ENCODE data around the gene TICRR.

TICRR gene

DNA sequence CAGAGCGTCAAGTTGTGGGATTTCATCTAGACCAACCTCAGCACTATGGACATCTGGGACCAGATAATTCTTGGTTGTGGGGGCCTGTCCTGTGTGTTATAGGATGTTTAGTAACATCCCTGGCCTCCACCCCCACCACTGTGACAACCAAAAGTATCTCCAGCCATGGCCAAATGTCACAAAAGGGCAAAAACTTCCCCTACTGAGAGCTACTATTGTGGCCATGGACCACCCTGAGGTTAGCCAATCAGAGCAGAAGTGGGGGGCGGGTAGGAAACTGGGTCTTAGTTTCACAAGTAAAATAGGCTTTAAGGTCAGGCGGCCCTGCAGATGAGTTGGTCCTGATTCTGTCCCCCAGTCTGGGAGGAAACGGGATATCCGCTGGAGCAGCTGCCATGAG lies 54.6 kb downstream of the TICRR start:
- TF ChIP-seq EP300 (IDR thresholded peaks at IDR 0.05; ENCODE audit: borderline replicate concordance) (no peak), ZBTB7A (IDR thresholded peaks at IDR 0.05; ENCODE audit: low read depth) (no peak), CREB1 (IDR thresholded peaks at IDR 0.05; ENCODE audit: low read depth) (no peak), FOXM1 (IDR thresholded peaks at IDR 0.05; ENCODE audit: borderline replicate concordance, low read depth) (no peak), TEAD4 (IDR thresholded peaks at IDR 0.05) (no peak), TAF1 (IDR thresholded peaks at IDR 0.05; ENCODE audit: low read depth) (no peak), EGR1 (IDR thresholded peaks at IDR 0.05) (no peak), YY1 (IDR thresholded peaks at IDR 0.05; ENCODE audit: low read depth) (no peak), RAD21 (IDR thresholded peaks at IDR 0.05; ENCODE audit: low read depth) (no peak)
- TF ChIP-seq, protein P1, sequence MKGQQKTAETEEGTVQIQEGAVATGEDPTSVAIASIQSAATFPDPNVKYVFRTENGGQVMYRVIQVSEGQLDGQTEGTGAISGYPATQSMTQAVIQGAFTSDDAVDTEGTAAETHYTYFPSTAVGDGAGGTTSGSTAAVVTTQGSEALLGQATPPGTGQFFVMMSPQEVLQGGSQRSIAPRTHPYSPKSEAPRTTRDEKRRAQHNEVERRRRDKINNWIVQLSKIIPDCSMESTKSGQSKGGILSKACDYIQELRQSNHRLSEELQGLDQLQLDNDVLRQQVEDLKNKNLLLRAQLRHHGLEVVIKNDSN (IDR thresholded peaks at IDR 0.05): no peak
- TF ChIP-seq, protein P2, sequence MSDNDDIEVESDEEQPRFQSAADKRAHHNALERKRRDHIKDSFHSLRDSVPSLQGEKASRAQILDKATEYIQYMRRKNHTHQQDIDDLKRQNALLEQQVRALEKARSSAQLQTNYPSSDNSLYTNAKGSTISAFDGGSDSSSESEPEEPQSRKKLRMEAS (IDR thresholded peaks at IDR 0.05): no peak

DNA sequence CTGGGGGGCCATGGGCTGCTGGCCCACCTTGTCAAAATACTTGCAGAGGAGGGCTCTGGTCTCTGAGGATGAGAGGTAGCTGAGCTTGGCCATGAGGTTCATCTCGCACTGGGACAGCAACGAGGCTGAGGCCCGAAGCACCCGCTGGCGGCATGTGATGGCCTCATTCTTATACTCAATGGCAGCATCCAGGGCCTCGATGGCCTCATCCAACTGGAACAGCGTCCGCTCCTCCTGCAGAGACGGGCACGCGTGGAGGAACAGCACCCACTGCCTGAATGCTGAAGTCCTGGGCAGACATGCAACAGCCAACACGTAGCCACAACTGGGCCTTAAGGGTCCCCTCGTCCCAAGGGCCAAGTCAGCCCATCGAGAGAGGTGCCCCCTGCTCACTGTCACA lies 55.0 kb downstream of the TICRR start:
- TF ChIP-seq TAF1 (IDR thresholded peaks at IDR 0.05; ENCODE audit: low read depth): no peak
- no peak for TF ChIP-seq CEBPB (IDR thresholded peaks at IDR 0.05)
- TF ChIP-seq NFIC (IDR thresholded peaks at IDR 0.05): no peak
- no peak for TF ChIP-seq EP300 (IDR thresholded peaks at IDR 0.05; ENCODE audit: borderline replicate concordance)
- no peak for TF ChIP-seq RAD21 (IDR thresholded peaks at IDR 0.05; ENCODE audit: low read depth)
- TF ChIP-seq, protein P2 (IDR thresholded peaks at IDR 0.05): no peak
- no peak for TF ChIP-seq YY1 (IDR thresholded peaks at IDR 0.05; ENCODE audit: low read depth)
- TF ChIP-seq CREB1 (IDR thresholded peaks at IDR 0.05; ENCODE audit: low read depth): no peak
- TF ChIP-seq, protein P3, sequence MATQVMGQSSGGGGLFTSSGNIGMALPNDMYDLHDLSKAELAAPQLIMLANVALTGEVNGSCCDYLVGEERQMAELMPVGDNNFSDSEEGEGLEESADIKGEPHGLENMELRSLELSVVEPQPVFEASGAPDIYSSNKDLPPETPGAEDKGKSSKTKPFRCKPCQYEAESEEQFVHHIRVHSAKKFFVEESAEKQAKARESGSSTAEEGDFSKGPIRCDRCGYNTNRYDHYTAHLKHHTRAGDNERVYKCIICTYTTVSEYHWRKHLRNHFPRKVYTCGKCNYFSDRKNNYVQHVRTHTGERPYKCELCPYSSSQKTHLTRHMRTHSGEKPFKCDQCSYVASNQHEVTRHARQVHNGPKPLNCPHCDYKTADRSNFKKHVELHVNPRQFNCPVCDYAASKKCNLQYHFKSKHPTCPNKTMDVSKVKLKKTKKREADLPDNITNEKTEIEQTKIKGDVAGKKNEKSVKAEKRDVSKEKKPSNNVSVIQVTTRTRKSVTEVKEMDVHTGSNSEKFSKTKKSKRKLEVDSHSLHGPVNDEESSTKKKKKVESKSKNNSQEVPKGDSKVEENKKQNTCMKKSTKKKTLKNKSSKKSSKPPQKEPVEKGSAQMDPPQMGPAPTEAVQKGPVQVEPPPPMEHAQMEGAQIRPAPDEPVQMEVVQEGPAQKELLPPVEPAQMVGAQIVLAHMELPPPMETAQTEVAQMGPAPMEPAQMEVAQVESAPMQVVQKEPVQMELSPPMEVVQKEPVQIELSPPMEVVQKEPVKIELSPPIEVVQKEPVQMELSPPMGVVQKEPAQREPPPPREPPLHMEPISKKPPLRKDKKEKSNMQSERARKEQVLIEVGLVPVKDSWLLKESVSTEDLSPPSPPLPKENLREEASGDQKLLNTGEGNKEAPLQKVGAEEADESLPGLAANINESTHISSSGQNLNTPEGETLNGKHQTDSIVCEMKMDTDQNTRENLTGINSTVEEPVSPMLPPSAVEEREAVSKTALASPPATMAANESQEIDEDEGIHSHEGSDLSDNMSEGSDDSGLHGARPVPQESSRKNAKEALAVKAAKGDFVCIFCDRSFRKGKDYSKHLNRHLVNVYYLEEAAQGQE (IDR thresholded peaks at IDR 0.05; ENCODE audit: low read depth): no peak
- TF ChIP-seq, protein P1 (IDR thresholded peaks at IDR 0.05): no peak
- TF ChIP-seq ZBTB7A (IDR thresholded peaks at IDR 0.05; ENCODE audit: low read depth): no peak
- TF ChIP-seq FOXM1 (IDR thresholded peaks at IDR 0.05; ENCODE audit: borderline replicate concordance, low read depth): no peak
- no peak for TF ChIP-seq TCF12 (IDR thresholded peaks at IDR 0.05; ENCODE audit: low read depth)
- no peak for TF ChIP-seq TEAD4 (IDR thresholded peaks at IDR 0.05)
- TF ChIP-seq EGR1 (IDR thresholded peaks at IDR 0.05): no peak

DNA sequence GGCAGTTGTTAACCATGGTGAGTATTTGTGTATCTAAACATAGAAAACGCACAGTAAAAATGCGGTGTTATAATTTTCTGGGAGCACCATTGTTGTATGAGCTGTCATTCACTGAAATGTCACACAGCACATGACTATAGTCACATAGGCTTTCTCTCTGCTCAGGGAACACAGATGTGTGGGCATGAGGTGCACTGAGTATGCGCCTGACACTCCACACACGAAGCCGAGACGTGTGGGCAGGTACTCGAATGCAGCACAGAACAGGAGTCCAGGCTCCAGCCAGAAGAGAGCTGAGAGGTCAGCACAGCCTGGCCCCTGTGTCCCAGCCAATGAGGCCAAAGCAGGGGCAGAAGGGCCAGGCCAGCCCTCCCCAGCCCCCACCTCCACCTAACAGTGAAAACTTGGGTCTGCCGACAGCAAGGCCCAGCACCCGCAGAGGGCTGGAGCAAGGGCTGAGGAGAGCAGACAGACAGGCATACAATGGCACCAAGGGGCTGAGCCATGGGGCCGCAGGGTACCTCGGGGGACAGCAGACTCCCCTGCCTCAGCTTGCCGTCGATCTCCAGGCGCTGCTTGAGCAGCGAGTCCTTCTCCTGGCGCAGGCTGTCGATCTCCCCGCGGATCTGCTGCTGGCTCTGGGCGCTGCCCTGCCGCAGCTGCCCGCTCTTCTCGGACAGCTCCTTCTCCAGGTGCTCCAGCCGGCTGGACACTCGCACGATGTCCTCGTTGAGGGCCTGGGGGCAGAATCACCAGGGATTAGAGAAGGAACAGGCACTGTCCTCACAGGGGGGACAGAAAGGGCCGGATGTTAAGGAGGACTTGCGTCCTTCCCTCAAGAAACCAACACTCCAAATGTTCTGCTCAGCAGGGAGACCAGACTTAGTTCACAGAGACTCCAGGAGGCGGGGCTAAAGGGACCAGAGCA lies 56.0 kb downstream of the TICRR start:
- no peak for TF ChIP-seq FOXM1 (IDR thresholded peaks at IDR 0.05; ENCODE audit: borderline replicate concordance, low read depth)
- no peak for TF ChIP-seq NFIC (IDR thresholded peaks at IDR 0.05)
- TF ChIP-seq EGR1 (IDR thresholded peaks at IDR 0.05): no peak
- no peak for TF ChIP-seq ZBTB7A (IDR thresholded peaks at IDR 0.05; ENCODE audit: low read depth)
- TF ChIP-seq, protein P1 (IDR thresholded peaks at IDR 0.05): no peak
- TF ChIP-seq TCF12 (IDR thresholded peaks at IDR 0.05; ENCODE audit: low read depth): no peak
- TF ChIP-seq CREB1 (IDR thresholded peaks at IDR 0.05; ENCODE audit: low read depth): no peak
- TF ChIP-seq EP300 (IDR thresholded peaks at IDR 0.05; ENCODE audit: borderline replicate concordance): no peak
- TF ChIP-seq RAD21 (IDR thresholded peaks at IDR 0.05; ENCODE audit: low read depth): no peak
- TF ChIP-seq TEAD4 (IDR thresholded peaks at IDR 0.05): no peak
- TF ChIP-seq CEBPB (IDR thresholded peaks at IDR 0.05): no peak
- TF ChIP-seq, protein P2 (IDR thresholded peaks at IDR 0.05): no peak
- no peak for TF ChIP-seq YY1 (IDR thresholded peaks at IDR 0.05; ENCODE audit: low read depth)
- TF ChIP-seq, protein P3 (IDR thresholded peaks at IDR 0.05; ENCODE audit: low read depth): no peak
- TF ChIP-seq TAF1 (IDR thresholded peaks at IDR 0.05; ENCODE audit: low read depth): no peak

DNA sequence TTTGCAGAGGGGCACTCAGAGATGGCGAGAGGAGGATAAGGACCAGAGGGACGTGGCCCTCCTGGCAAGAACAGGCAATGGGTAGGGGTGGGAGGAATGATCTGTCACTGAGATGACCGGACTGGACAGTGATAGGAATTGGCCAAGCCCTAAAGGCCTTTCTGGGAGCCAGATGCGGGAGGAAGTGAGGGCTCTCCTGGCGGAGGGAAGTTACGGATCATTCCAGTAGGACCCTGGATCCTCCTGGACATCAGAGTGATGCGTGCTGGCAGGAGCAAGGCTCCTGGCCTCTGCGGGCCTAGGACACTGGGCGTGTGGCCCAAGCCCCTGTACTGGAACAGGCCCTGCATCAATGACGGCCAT lies 56.6 kb downstream of the TICRR start:
- TF ChIP-seq EGR1 (IDR thresholded peaks at IDR 0.05) (no peak), TEAD4 (IDR thresholded peaks at IDR 0.05) (no peak), ZBTB7A (IDR thresholded peaks at IDR 0.05; ENCODE audit: low read depth) (no peak), TCF12 (IDR thresholded peaks at IDR 0.05; ENCODE audit: low read depth) (no peak), CREB1 (IDR thresholded peaks at IDR 0.05; ENCODE audit: low read depth) (no peak), CEBPB (IDR thresholded peaks at IDR 0.05) (no peak)
- TF ChIP-seq, protein P2 (IDR thresholded peaks at IDR 0.05): no peak
- TF ChIP-seq, protein P1 (IDR thresholded peaks at IDR 0.05): no peak
